HG03521 (cell line): ENCODE measurements around the gene P3H1.
"Not testable (repeated sequence)": the region's sequence is repeated elsewhere in the genome, so short reads cannot be mapped to it uniquely, and the experiment has no call there.

Experiments used
- ATAC-seq: cut with Tn5 transposase; IDR thresholded peaks from one replicate; pipeline ENCODE4 v1.9.1; 2021; ENCODE audit warnings: mild to moderate bottlenecking, moderate library complexity; ENCODE audit not compliant: unreplicated experiment

P3H1 gene

GRCh38 chr1:42773420-42773819 is 6.6 kb upstream of the P3H1 start:
- no peak for ATAC-seq

- ATAC-seq, result no peak
These were observed 3.0 kb upstream of the P3H1 start for GRCh38 chr1:42769811-42770210.

GRCh38 chr1:42768172-42768571 is 1.3 kb upstream of the P3H1 start:
- no peak for ATAC-seq

- peak; percentile 13 for ATAC-seq
These were observed 727 bp upstream of the P3H1 start for GRCh38 chr1:42767510-42768000.

- ATAC-seq, result peak; percentile 17
These were observed 742 bp downstream of the P3H1 start for GRCh38 chr1:42765832-42766740.

GRCh38 chr1:42765269-42765668 is 1.6 kb downstream of the P3H1 start:
- no peak for ATAC-seq

GRCh38 chr1:42762269-42762668 is 4.6 kb downstream of the P3H1 start:
- ATAC-seq, result no peak

- no peak for ATAC-seq
These were observed 5.3 kb downstream of the P3H1 start for GRCh38 chr1:42761567-42761966.

GRCh38 chr1:42759114-42759513 is 7.7 kb downstream of the P3H1 start:
- no peak for ATAC-seq

GRCh38 chr1:42758641-42759040 is 8.2 kb downstream of the P3H1 start:
- no peak for ATAC-seq

- no peak for ATAC-seq
These were observed 8.9 kb downstream of the P3H1 start for GRCh38 chr1:42757892-42758275.

GRCh38 chr1:42756956-42757891 is 9.6 kb downstream of the P3H1 start:
- ATAC-seq, result no peak

- ATAC-seq, result no peak
These were observed 13.8 kb downstream of the P3H1 start for GRCh38 chr1:42753070-42753469.

GRCh38 chr1:42752284-42752683 is 14.5 kb downstream of the P3H1 start:
- ATAC-seq, result no peak

GRCh38 chr1:42751511-42752070 is 15.2 kb downstream of the P3H1 start:
- ATAC-seq, result not testable (repeated sequence)

GRCh38 chr1:42750041-42750440 is 16.8 kb downstream of the P3H1 start:
- no peak for ATAC-seq

- ATAC-seq, result no peak
These were observed 18.1 kb downstream of the P3H1 start for GRCh38 chr1:42748461-42749410.

GRCh38 chr1:42748021-42748420 is 18.8 kb downstream of the P3H1 start:
- no peak for ATAC-seq

GRCh38 chr1:42747125-42747524 is 19.7 kb downstream of the P3H1 start:
- no peak for ATAC-seq
